ENCODE data around the gene LRP2. TPM values are rescaled to one million over a fixed set of nuclear protein-coding genes. Genes with fewer than 3 reads are reported as not detected.

The LRP2 gene
- total and polyA plus RNA-seq, 2 donors (not counting 1 experiment from before 2014, with no cell fraction given) = under 0.01 TPM; not detected in 1

- H3K4me3 ChIP-seq (replicated peaks in 1 of 4; ENCODE audit: control extremely low read depth in 1 of 4, insufficient read depth in 1 of 4, low read depth in 3 of 4, low read length in 4 of 4) = peak overlapping the region; percentile 41 to 58 (median 50)
- no peak overlapping the region for H3K27ac ChIP-seq (ENCODE audit: insufficient read depth, low read length)
- H3K9ac ChIP-seq (ENCODE audit: insufficient read depth, low read length) = no peak overlapping the region
- no peak for DNase-seq (ENCODE audit: low read depth in 2 of 2)
- H3K4me1 ChIP-seq (ENCODE audit: control insufficient read depth, extremely low read depth, insufficient read depth, low read length) = peaks cover 9% of the 10 kb centered on the region
- H3K4me2 ChIP-seq (ENCODE audit: extremely low read depth, insufficient read depth, low read length) = peak overlapping the region; percentile 79
- no peaks in the 10 kb centered on the region for H3K79me2 ChIP-seq (ENCODE audit: control insufficient read depth, insufficient read depth, low read length)
- TF ChIP-seq EZH2 (IDR thresholded peaks at IDR 0.05; ENCODE audit: low read length, missing control alignments) = no peak
- TF ChIP-seq CTCF (conservative IDR thresholded peaks at IDR 0.05 in 1 of 2, IDR thresholded peaks at IDR 0.05 in 1 of 2; ENCODE audit: low read depth in 1 of 2, low read length in 2 of 2) = no peak
- peaks cover 37% of the 10 kb centered on the region for H3K27me3 ChIP-seq (ENCODE audit: control insufficient read depth, insufficient read depth, low read length)
- H4K20me1 ChIP-seq (ENCODE audit: control insufficient read depth, extremely low read depth, insufficient read depth, low read length) = no peaks in the 10 kb centered on the region
- no peaks in the 10 kb centered on the region for H3K36me3 ChIP-seq (ENCODE audit: control insufficient read depth, insufficient read depth, low read length)
- H3K9me3 ChIP-seq (ENCODE audit: control insufficient read depth, insufficient read depth, low read depth, low read length) = no peaks in the 10 kb centered on the region
- H2AFZ ChIP-seq (ENCODE audit: low read length) = peak overlapping the region; percentile 34
These were observed 2.7 kb upstream of the LRP2 start for GRCh38 chr2:169365029-169365480.

- H3K36me3 ChIP-seq (ENCODE audit: control insufficient read depth, insufficient read depth, low read length) = no peaks in the 10 kb centered on the region
- no peaks in the 10 kb centered on the region for H3K9me3 ChIP-seq (ENCODE audit: control insufficient read depth, insufficient read depth, low read depth, low read length)
- peaks cover 41% of the 10 kb centered on the region for H3K27me3 ChIP-seq (ENCODE audit: control insufficient read depth, insufficient read depth, low read length)
- no peak overlapping the region for H3K9ac ChIP-seq (ENCODE audit: insufficient read depth, low read length)
- DNase-seq (ENCODE audit: low read depth in 2 of 2) = peak in 1 of 2 donors; percentile 8
- no peaks in the 10 kb centered on the region for H3K79me2 ChIP-seq (ENCODE audit: control insufficient read depth, insufficient read depth, low read length)
- H2AFZ ChIP-seq (ENCODE audit: low read length) = no peak overlapping the region
- H3K27ac ChIP-seq (ENCODE audit: insufficient read depth, low read length) = no peak overlapping the region
- TF ChIP-seq CTCF (conservative IDR thresholded peaks at IDR 0.05 in 1 of 2, IDR thresholded peaks at IDR 0.05 in 1 of 2; ENCODE audit: low read depth in 1 of 2, low read length in 2 of 2) (no peak), EZH2 (IDR thresholded peaks at IDR 0.05; ENCODE audit: low read length, missing control alignments) (peak; percentile 13)
- H3K4me2 ChIP-seq (ENCODE audit: extremely low read depth, insufficient read depth, low read length) = peak overlapping the region; percentile 79
- peak overlapping the region in 3 of 4 experiments; percentile 13 to 55 (median 44) for H3K4me3 ChIP-seq (replicated peaks in 1 of 4; ENCODE audit: control extremely low read depth in 1 of 4, insufficient read depth in 1 of 4, low read depth in 3 of 4, low read length in 4 of 4)
- no peaks in the 10 kb centered on the region for H4K20me1 ChIP-seq (ENCODE audit: control insufficient read depth, extremely low read depth, insufficient read depth, low read length)
- peaks cover 9% of the 10 kb centered on the region for H3K4me1 ChIP-seq (ENCODE audit: control insufficient read depth, extremely low read depth, insufficient read depth, low read length)
These were observed 1.3 kb upstream of the LRP2 start for GRCh38 chr2:169363560-169364150.

GRCh38 chr2:169362894-169363559 lies 693 bp upstream of the LRP2 start:
- no peaks in the 10 kb centered on the region for H3K36me3 ChIP-seq (ENCODE audit: control insufficient read depth, insufficient read depth, low read length)
- H3K9me3 ChIP-seq (ENCODE audit: control insufficient read depth, insufficient read depth, low read depth, low read length) = no peaks in the 10 kb centered on the region
- H2AFZ ChIP-seq (ENCODE audit: low read length) = no peak overlapping the region
- TF ChIP-seq EZH2 (IDR thresholded peaks at IDR 0.05; ENCODE audit: low read length, missing control alignments) = peak; percentile 69
- no peak for TF ChIP-seq CTCF (conservative IDR thresholded peaks at IDR 0.05 in 1 of 2, IDR thresholded peaks at IDR 0.05 in 1 of 2; ENCODE audit: low read depth in 1 of 2, low read length in 2 of 2)
- H3K27me3 ChIP-seq (ENCODE audit: control insufficient read depth, insufficient read depth, low read length) = peaks cover 41% of the 10 kb centered on the region
- no peaks in the 10 kb centered on the region for H3K79me2 ChIP-seq (ENCODE audit: control insufficient read depth, insufficient read depth, low read length)
- H3K9ac ChIP-seq (ENCODE audit: insufficient read depth, low read length) = no peak overlapping the region
- no peak for DNase-seq (ENCODE audit: low read depth in 2 of 2)
- H3K27ac ChIP-seq (ENCODE audit: insufficient read depth, low read length) = no peak overlapping the region
- H3K4me2 ChIP-seq (ENCODE audit: extremely low read depth, insufficient read depth, low read length) = peak overlapping the region; percentile 79
- peak overlapping the region; percentile 14 to 44 (median 34) for H3K4me3 ChIP-seq (replicated peaks in 1 of 4; ENCODE audit: control extremely low read depth in 1 of 4, insufficient read depth in 1 of 4, low read depth in 3 of 4, low read length in 4 of 4)
- H3K4me1 ChIP-seq (ENCODE audit: control insufficient read depth, extremely low read depth, insufficient read depth, low read length) = peaks cover 9% of the 10 kb centered on the region
- no peaks in the 10 kb centered on the region for H4K20me1 ChIP-seq (ENCODE audit: control insufficient read depth, extremely low read depth, insufficient read depth, low read length)
